ENCODE data around the gene THAP4. TPM values are rescaled to one million over a fixed set of nuclear protein-coding genes. Genes with fewer than 3 reads are reported as not detected.
"Not testable (repeated sequence)": the region's sequence is repeated elsewhere in the genome, so short reads cannot be mapped to it uniquely, and the experiment has no call there.

The THAP4 gene
- total RNA-seq, 2 donors from 2014 or later = 54.6 to 66.1 TPM

DNA sequence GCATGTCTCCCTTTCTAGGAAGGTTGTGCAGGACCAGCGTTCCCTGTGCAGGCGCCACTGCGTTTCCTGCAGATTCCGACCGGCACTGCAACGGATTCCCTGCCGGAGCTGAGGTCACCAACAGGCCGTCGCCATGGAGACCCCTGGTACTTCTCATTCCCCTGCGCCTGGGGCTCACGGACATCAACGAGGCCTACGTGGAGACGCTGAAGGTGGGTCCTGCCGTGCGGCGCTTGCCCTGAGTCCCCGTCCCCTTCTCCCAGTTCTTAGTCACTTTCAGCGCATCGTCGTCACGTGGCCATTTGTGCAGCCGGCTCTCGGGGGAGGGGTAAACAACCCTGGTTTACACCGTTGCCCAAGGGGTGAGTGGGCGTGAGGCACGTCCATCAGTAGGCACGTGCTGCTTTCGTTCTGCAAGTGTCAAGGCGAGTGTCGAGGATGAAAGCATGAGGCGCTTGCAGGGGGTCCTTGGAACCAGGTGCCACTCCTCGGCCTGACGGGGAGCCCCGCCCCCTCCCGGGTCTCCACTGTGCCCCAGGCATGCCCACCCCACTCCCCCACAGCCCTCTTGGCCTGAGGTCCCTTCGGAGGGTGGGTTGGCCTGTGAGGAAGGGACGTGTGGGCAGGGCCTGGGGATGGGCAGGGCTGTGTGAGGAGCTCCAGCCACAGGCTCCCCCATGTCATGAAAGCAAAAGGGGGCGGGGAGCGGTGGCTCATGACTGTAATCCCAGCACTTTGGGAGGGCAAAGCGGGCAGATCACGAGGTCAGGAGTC, 29.9 kb upstream of the THAP4 start:
- WGBS, 2 experiments (ENCODE audit: insufficient coverage in 1 of 2, insufficient read length in 1 of 2) = 77 to 89% methylated on average over 30 to 42 of the region's 42 CpGs
- Histone ChIP-seq H3K4me1 (ENCODE audit: control insufficient read depth, insufficient read depth, low read length) (no peaks in the 10 kb centered on the region), H3K36me3 (ENCODE audit: control insufficient read depth, insufficient read depth, low read length) (peaks cover 48% of the 10 kb centered on the region), H3K27ac (ENCODE audit: low read depth, low read length) (no peak overlapping the region), H3K9ac (ENCODE audit: extremely low read depth, low read length, poor library complexity, severe bottlenecking) (no peak overlapping the region), H3K9me3 (ENCODE audit: control insufficient read depth, low read length) (no peaks in the 10 kb centered on the region), H3K4me3 (ENCODE audit: low read length) (no peak overlapping the region), H3K27me3 (ENCODE audit: control insufficient read depth, insufficient read depth, low read length, poor library complexity, severe bottlenecking) (no peaks in the 10 kb centered on the region)
- H3K27ac Mint-ChIP-seq = no peak overlapping the region
- H3K9me3 Mint-ChIP-seq = no peaks in the 10 kb centered on the region
- peaks cover 4% of the 10 kb centered on the region for H3K4me1 Mint-ChIP-seq
- TF ChIP-seq, protein P1, sequence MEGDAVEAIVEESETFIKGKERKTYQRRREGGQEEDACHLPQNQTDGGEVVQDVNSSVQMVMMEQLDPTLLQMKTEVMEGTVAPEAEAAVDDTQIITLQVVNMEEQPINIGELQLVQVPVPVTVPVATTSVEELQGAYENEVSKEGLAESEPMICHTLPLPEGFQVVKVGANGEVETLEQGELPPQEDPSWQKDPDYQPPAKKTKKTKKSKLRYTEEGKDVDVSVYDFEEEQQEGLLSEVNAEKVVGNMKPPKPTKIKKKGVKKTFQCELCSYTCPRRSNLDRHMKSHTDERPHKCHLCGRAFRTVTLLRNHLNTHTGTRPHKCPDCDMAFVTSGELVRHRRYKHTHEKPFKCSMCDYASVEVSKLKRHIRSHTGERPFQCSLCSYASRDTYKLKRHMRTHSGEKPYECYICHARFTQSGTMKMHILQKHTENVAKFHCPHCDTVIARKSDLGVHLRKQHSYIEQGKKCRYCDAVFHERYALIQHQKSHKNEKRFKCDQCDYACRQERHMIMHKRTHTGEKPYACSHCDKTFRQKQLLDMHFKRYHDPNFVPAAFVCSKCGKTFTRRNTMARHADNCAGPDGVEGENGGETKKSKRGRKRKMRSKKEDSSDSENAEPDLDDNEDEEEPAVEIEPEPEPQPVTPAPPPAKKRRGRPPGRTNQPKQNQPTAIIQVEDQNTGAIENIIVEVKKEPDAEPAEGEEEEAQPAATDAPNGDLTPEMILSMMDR (conservative IDR thresholded peaks at IDR 0.05) = no peak
- DNase-seq = no peak
- no peak overlapping the region for H3K4me3 Mint-ChIP-seq
- H3K36me3 Mint-ChIP-seq (ENCODE audit: low read depth) = peaks cover 48% of the 10 kb centered on the region
- H3K27me3 Mint-ChIP-seq (ENCODE audit: insufficient read depth) = no peaks in the 10 kb centered on the region

DNA sequence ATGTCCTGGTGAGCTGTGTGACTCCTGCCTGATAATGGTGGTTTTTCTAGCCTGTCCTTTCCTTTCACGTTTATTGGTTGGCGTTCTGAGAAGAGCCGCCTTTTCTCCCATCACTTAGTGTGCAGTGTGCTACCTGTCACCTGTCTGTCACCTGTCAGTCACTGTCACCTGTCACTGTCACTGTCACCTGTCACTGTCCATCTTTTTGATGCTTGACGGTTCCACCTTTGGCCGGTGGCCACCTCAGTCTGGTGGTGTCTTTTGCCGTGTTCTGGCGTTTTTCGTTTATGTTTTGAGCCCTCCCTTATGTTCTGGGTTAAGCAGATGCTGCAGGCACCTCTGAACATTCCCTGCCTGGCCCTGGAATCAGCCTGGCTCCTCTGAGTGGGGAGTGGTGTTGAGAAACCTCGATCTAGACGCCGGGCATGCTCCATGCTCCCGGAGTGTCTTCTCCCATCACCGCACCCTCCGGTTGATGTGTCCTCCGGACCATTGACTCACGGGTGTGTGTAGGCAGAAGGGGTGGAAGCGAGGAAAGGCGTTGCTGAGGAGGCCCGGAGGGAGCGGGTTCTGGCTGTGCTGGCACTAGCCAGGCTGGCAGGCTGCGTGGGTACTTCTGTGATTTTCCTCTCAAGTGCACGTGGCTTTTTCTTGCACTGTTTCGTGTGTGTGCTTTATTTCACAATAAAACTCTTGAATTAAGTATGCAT, 28.9 kb upstream of the THAP4 start:
- Histone ChIP-seq H3K36me3 (ENCODE audit: control insufficient read depth, insufficient read depth, low read length) (peaks cover 55% of the 10 kb centered on the region), H3K9me3 (ENCODE audit: control insufficient read depth, low read length) (no peaks in the 10 kb centered on the region), H3K27me3 (ENCODE audit: control insufficient read depth, insufficient read depth, low read length, poor library complexity, severe bottlenecking) (no peaks in the 10 kb centered on the region), H3K27ac (ENCODE audit: low read depth, low read length) (no peak overlapping the region), H3K9ac (ENCODE audit: extremely low read depth, low read length, poor library complexity, severe bottlenecking) (no peak overlapping the region), H3K4me1 (ENCODE audit: control insufficient read depth, insufficient read depth, low read length) (no peaks in the 10 kb centered on the region), H3K4me3 (ENCODE audit: low read length) (no peak overlapping the region)
- Mint-ChIP-seq H3K9me3 (no peaks in the 10 kb centered on the region), H3K4me1 (peaks cover 4% of the 10 kb centered on the region), H3K36me3 (ENCODE audit: low read depth) (peaks cover 44% of the 10 kb centered on the region), H3K4me3 (no peak overlapping the region), H3K27ac (no peak overlapping the region), H3K27me3 (ENCODE audit: insufficient read depth) (no peaks in the 10 kb centered on the region)
- no peak for DNase-seq
- WGBS, 2 experiments (ENCODE audit: insufficient coverage in 1 of 2, insufficient read length in 1 of 2) = 92 to 93% methylated on average over 14 to 23 of the region's 23 CpGs
- TF ChIP-seq, protein P1 (conservative IDR thresholded peaks at IDR 0.05) = no peak

DNA sequence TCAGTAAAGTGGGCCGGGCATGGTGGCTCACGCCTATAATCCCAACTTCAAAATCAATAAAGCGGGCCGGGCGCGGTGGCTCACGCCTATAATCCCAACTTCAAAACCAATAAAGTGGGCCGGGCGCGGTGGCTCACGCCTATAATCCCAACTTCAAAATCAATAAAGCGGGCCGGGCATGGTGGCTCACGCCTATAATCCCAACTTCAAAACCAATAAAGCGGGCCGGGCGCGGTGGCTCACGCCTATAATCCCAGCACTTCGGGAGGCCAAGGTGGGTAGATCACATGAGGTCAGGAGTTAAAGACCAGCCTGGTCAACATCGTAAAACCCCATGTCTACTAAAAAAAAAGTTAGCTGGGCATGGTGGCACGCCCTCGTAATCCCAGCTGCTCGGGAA, 25.8 kb upstream of the THAP4 start:
- H3K36me3 ChIP-seq (ENCODE audit: control insufficient read depth, insufficient read depth, low read length) = peaks cover 57% of the 10 kb centered on the region
- not testable (repeated sequence) for H3K4me3 ChIP-seq (ENCODE audit: low read length); DNase-seq; H3K9me3 ChIP-seq (ENCODE audit: control insufficient read depth, low read length); H3K27ac ChIP-seq (ENCODE audit: low read depth, low read length); H3K27ac Mint-ChIP-seq; H3K9ac ChIP-seq (ENCODE audit: extremely low read depth, low read length, poor library complexity, severe bottlenecking); H3K4me3 Mint-ChIP-seq; H3K27me3 Mint-ChIP-seq (ENCODE audit: insufficient read depth); H3K4me1 ChIP-seq (ENCODE audit: control insufficient read depth, insufficient read depth, low read length); H3K9me3 Mint-ChIP-seq; H3K27me3 ChIP-seq (ENCODE audit: control insufficient read depth, insufficient read depth, low read length, poor library complexity, severe bottlenecking); H3K4me1 Mint-ChIP-seq
- 89 to 96% methylated on average over 22 to 24 of the region's 24 CpGs for WGBS, 2 experiments (ENCODE audit: insufficient coverage in 1 of 2, insufficient read length in 1 of 2)
- peaks cover 41% of the 10 kb centered on the region for H3K36me3 Mint-ChIP-seq (ENCODE audit: low read depth)

All from endodermal cell (in vitro differentiated cells).